Inferior parietal cortex (tissue), 1 donor: ENCODE results near the gene ABCD1.

Experiments used
- DNase-seq: peaks from one replicate; pipeline ENCODE4 v3.0.0-alpha.2; 2016; ENCODE audit errors: extremely low spot score

Gene ABCD1

GRCh38 chrX:153762626-153763173, 38.0 kb downstream of the ABCD1 start:
- no peak for DNase-seq

- no peak for DNase-seq
These were observed 38.8 kb downstream of the ABCD1 start for GRCh38 chrX:153763298-153763932.

- DNase-seq, result peak; percentile 73
These were observed 39.5 kb downstream of the ABCD1 start, which contains the start of gene PLXNB3 for GRCh38 chrX:153763989-153764755. PLXNB3 (plus strand) TSS chrX:153764249; CDS start chrX:153765536, 1,287 bp downstream.

GRCh38 chrX:153764786-153765137, 40.1 kb downstream of the ABCD1 start:
- no peak for DNase-seq

GRCh38 chrX:153765138-153766079, 40.8 kb downstream of the ABCD1 start:
- peak; percentile 71 for DNase-seq

GRCh38 chrX:153766098-153766817, 41.6 kb downstream of the ABCD1 start:
- DNase-seq, result peak; percentile 15

- no peak for DNase-seq
These were observed 42.4 kb downstream of the ABCD1 start for GRCh38 chrX:153766871-153767673.

GRCh38 chrX:153767674-153768055, 43.0 kb downstream of the ABCD1 start:
- no peak for DNase-seq

- no peak for DNase-seq
These were observed 43.9 kb downstream of the ABCD1 start for GRCh38 chrX:153768311-153769157.

GRCh38 chrX:153769158-153769864, 44.7 kb downstream of the ABCD1 start:
- no peak for DNase-seq

GRCh38 chrX:153769865-153770600, 45.4 kb downstream of the ABCD1 start:
- no peak for DNase-seq

GRCh38 chrX:153770601-153771414, 46.2 kb downstream of the ABCD1 start:
- DNase-seq, result no peak

- no peak for DNase-seq
These were observed 47.0 kb downstream of the ABCD1 start for GRCh38 chrX:153771415-153772315.

- no peak for DNase-seq
These were observed 47.9 kb downstream of the ABCD1 start for GRCh38 chrX:153772316-153773217.

GRCh38 chrX:153773218-153773611, 48.6 kb downstream of the ABCD1 start:
- DNase-seq, result no peak
